Activated effector memory CD4-positive, alpha-beta T cell treated with anti-CD3 and anti-CD28 coated beads, Interleukin-2, amount 50 U/mL, for 16 hours (primary cell): Measurements from ENCODE around the gene N4BP2.
A peak's percentile ranks its signal among the peaks of the same experiment; 100 is the strongest.

Experiments
- DNase-seq: peaks from one replicate; pipeline ENCODE4 v3.0.0-alpha.2; 2020

Gene N4BP2

DNA sequence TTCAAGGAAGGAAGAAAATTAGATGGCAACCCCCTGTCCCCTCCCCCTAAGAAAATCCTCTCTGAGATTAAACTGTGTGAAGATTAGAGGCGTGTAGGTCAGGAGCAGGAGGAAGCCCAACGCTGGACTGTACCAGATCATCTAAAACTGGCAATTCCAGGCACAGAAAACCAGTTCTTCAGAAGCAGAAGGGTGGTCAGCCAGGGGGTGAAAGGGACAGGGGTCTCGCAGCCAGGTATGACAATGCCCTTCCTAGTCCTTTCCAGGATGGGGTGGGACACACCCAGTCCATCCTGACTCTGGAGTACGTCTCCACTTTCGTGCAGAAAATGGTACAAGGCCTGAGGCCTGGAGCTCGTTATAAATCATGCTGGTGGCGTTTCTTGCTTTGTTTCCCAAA lies 136.9 kb downstream of the N4BP2 start:
- no peak for DNase-seq

DNA sequence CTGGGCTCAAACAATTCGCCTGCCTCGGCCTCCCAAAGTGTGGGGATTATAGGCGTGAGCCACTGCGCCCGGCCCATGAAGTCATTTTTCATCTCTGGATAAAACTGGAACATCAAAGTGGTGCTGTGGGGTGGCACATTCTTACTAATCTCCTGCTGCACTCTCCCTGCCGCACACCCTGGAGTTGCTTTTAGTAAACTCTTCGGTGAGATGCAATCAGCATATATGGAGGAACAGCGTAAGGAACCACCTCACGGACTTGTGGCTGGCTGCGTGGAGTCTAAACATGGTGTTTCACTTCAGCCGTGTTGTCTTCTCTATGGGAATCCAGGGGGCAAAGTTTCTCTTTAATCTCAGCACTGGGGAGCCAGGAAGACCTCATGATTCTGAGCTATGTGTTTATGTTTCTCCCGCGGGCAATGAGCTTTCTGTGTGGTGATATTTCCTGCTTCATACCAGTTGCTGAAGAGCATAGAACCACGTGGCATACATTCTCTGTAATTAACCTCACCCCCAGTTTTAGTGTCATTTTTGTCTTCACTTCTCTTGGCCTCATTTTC lies 138.0 kb downstream of the N4BP2 start:
- DNase-seq = peak; percentile 76

DNA sequence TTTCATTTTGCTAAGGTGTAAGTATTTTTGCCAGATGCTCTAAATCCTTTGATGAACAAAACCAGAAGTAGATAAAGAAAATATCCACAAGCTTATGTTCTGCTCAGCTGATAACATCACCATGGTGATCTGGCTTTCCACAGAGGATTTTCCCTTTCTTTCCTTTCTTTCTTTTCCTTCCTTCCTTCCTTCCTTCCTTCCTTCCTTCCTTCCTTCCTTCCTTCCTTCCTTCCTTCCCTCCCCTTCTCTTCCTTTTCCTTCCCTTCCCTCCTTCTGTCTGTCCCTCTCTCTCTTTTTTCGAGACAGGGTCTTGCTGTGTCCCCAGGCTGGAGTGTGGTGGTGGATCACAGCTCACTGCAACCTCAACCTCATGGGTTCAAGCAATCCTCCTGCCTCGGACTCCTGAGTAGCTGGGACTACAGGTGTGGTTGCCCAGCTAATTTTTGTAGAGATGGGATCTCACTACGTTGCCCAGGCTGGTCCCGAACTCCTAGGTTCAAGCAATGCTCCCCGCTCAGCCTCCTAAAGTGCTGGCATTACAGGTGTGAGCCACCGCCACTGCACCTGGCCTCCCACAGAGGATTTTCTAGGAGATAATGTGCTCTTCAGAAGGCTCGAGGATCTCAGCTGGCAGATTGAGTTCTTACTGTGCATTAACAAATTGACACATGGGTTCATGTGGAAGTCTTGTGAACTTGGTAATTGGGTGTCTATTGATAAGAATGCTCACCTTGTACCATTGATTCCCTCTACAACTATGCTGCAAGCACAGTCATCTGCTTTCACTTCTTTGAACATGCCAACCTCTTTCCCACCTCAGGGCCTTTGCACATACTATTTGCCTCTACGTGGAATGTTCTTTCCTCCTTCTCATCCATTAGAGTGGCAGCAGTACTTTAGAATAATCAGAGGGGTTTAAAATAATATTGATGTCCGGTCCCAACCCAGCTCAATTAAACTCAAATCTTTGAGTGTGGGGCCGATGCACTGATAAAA lies 138.8 kb downstream of the N4BP2 start:
- no peak for DNase-seq

DNA sequence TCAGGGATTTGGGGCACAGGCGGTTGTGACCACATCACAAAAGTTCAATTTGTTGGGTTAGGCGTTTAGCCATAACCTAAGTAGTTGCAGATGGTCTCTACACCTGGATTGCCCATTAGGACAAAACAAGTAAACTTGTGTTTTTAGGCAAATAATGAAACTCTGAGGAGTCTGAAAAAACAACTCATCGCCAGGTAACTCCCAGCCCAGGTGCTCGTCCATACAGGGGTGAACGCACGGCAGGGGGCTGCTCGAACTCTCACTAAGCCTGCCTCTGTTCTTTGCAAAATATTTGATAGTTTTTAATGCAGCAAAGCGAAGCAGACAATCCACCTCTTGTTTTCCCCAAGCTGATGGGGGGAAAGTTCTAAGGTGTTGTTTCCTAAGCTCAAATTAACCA lies 139.6 kb downstream of the N4BP2 start:
- no peak for DNase-seq

DNA sequence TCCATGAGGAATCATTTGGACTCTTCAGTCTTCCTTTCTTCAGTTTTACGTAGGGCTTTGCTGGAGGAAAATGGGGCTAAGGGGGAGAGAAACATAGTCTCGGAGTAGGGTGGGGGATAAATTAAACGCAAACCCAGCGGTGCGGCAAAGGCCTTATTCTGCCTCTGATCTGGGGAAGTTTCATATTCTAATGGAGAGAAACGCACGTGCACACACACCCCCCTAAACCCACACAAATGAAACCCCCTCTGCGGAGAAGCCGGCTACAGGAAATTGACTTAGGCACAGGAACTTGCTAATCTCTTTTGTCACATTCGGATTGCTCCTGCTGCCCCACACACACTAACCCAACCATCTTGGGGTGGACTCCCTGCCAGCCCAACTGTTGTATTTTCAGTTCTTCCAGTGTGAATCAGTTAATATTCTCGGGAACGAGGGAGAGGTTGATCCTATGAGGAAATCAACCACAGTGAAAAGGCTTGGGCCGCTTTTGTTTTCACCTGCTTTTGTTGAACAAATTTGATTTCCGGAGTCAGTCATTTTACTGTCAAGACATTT lies 140.2 kb downstream of the N4BP2 start, which contains the start of gene RHOH:
RHOH (plus strand) TSS at position 308 of the 558 bp plus-strand sequence. CDS start 46,356 bp downstream, outside the sequence.
- DNase-seq = peak; percentile 88

DNA sequence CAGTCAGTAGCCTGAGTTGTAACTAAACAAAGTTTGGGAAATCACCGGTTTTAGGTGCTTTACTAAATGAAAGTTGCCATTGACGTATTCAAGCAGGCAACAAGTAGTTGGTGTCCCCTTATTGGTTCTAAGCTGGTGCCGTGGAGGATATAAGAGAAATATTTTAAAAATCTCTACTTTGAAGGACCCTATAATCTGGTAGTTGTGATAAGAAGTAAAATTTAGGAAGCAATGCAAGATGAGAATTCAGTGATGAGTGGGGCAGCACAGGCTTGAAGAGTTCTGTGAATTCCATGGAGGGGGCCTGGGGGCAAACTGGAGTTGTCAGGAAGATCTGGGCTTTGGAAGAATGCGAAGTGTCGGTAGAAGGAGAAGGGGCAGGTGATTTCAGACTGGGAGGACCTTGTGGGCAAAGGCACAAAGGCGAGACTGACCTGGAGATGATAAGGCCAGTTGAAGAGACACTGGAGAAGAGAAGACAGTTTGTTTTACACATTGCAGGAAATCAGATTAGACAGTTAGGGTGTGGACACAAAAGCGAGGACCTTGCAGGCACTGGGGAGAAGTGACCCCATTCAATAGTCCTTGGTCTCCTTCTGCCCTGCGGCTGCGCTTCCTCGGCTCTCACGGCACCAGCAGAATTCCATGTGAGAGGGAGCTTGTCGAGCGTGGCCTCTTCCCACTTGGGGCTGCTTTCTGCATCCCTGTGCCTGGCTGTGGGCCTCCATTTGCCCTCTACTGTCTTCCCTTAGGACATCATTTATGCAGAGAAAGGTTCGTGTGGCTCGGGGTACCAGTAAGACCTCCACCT lies 141.4 kb downstream of the N4BP2 start:
- peak; percentile 72 for DNase-seq

DNA sequence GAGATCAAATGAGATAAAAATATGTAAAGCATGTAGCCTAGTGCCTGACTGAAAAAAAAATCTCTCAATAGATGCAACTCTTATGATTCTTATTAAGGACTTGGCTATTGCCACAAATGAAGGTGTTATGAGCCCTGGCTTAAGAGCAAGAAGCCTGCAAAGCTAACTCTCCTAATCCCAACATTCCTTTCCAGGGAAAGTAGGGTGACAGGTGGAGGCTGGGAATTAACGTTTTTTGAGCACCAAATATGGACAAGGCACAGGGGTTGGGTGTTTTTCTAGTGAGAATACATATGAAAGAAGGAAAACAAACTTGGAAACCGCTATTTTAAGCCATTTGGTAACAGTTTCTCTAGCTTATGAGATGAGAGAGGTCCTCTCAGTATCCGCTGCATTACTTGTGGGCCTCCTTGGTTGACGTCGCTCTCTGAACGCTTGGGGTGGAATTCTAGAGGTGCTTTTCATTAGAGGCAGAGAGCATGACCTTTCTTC lies 142.6 kb downstream of the N4BP2 start:
- DNase-seq = no peak

DNA sequence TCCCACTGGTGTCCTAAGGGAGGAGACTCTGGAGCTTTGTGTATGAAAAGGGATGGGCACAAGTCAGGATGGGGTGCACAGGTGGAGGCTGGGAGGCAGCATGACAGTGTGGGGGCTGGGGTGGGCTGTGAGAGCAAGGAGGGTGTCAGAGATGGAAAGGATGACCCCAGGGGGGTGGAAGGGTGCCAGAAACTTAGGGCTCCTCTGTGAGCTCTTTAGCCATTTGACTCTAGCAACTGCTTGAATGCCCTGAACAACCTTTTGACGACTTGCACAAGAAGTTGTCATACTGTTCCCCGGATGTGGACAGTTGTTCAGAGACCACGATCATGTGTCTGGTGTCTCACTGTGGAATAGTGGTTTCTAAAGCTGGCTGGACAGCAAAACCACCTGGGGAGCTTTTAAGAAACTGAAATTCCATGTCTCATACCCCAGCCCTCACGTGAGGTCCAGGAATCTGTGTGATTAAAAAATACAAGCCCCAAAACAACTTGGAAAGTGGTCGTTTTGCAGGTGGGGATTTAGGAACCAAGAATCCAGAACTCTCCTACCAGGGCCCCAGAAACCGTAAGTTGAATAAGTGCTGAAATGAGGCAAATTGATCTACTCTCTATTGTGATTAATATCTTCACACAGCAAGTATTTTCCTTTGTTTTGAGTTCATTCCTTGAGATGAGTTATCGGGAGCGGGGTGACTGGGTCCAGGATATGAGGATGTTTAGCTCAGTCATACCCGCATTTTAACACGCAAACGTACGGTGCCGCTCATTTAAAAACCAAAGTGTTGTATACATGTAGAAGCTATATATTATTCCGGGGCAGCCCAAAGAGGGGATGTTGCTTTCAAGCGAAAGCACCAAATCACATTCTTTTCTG lies 143.6 kb downstream of the N4BP2 start:
- DNase-seq = peak; percentile 82

DNA sequence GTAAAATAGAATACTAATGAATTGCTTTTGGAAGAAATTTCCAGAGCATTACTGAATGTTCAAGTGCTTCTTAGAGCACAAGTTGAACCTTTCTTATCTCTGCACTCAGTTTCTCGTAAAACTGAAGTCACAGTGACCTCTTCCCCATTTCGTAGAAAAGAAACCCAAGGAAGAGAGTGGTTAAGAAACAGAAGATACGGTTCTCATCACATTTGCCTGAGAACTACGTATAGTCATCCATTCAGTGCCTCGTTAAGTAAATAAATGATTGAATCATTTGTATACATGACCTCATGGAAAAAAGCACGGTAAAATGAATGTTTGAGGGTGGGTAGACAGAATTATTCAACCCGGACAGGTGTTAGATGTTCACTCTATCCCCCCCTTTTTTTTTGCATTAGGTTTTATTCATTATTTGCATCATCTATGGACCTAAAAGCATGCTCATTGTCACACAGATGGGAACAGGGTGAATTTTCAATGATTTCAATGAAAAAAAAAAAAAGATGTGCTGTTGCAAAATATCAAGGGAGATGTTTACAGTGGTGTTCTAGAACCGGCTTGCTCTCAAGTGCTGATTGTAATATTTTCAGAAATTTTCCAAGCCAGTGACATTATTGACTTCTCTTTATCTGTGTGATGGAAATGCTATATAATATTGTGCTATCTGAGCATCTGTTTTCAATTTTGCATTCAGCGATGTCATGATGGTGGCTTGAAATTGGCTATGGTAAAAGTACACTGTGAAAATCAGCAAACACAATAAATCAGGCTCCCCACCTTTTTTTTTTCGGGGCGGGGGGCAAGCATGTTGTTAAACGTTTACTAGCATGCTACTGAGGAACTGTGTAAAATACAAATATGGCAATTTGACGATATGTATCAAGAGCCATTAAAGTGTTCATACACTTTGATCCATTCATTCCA lies 144.5 kb downstream of the N4BP2 start:
- no peak for DNase-seq

DNA sequence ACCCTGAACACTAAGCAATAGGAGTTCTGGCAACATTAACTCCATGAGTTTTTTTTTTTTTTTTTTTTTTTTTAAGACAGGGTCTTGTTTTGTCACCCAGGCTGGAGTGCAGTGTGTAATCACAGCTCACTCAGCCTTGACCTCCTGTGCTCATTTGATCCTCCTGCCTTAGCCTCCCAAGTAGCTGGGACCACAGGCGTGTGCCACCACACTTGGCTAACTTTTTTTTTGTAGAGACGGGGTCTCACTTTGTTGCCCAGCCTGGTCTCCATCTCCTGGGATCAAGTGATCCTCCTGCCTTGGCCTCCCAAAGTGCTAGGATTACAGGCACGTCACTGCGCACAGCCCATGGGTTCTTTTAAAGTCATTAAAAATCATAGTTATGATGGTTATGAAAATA lies 145.2 kb downstream of the N4BP2 start:
- no peak for DNase-seq

DNA sequence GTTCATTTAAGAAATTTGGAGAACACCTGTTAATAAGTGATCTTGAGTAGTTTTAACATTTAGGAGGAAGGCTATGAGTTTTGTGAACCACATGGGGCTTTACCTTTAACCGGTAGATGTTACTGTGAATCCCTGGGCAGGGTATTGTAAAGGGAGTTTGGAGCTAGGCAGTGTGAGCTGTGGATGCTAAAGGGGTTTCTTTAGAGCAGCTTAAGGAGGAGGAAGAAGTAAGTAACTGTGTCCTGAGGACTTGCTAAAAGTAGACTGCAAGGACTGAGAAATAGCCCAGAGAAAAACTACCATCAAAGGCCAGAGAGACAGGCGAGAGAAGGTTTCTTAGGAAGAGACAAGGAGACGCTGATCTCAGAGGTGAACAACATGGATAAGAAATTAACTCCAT lies 145.8 kb downstream of the N4BP2 start:
- DNase-seq = no peak

DNA sequence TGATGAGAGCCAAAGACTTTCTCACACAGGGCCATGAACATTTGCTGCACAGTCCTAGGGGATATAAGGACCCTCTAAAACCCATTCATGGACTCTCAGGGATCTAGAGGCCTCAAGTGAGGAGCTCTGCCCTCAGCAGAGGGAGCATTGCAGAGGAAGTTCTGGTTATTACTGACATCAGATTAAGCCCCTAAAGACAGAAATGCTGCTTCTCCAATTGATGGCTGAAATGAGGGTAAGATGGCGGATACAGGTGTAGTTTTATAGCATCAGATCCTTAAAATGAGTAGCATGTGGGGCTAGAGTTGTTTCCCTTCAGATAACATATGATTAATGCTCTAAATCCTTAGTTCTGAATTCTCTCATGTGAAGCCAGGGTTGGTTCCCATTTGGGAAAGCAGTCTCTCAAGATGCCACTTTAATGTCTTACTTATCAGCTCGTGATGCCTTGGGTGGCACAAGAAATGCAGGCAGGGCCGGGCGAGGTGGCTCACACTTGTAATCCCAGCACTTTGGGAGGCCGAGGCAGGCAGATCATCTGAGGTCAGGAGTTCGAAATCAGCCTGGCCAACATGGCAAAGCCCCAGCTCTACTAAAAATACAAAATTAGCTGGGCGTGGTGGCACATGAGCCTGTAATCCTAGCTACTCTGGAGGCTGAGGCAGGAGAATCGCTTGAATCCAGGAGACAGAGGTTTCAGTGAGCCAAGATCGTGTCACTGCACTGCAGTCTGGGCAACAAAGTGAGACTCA lies 148.0 kb downstream of the N4BP2 start:
- DNase-seq = peak; percentile 62

DNA sequence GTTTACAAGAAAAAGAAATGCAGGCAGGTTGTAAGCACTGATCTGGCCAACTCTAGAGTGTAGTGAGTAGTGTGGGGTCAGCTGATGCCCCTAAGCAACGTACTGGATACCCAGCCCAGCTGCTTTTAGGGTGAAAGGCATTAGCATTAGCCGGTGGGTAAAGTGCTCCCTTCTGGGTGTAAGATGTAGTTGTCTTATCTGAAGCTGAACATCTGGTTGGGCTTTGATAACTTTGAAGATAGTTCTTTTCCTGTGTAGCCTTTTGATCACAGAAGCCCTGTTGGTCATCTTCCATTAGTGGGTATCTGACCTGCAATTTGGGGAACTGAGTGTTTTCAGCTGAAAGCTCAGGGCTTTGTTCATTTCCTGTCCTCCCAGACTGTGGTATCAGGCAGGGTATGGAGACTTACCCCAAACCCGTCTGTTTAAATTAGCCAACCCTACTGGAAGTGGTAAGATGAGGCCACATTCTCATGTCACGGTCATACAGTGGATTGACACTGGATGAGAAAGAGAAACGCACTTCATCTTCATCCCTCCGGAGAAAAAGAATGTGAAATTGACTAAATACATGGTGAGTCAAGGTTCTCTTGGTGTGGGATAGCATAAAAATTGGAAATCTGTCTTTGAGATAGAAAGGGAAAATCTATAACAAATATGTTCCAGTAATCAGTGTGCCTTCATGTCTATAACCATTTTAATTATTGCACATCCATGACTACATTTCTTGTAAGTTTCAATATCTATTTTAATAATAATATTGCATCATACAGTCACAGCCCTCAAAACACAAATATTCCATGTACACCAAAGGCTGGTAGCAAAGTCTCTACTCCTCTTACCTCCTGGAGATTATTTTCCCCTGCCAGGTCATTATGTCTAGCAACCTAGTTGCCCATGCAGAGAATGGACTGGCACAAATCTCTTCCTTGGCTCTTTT lies 148.9 kb downstream of the N4BP2 start:
- peak; percentile 70 for DNase-seq

DNA sequence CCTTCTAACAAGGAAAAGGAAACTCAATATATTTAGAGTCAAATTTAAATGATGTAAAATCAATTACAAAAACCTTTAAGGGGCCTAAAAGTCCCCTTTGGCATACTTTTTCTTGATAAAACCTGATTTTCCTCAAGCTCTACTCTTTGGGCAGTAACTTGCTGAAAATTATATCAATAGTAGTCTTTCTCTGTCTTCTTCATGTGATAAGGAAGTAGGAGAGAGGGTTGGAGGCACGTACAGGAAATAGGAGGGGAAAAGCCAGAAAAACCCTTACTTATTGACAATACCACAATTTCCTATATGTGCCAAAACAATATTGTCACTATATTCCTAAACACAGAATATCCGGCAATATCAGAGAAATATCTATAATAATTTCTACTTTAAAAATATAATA lies 149.8 kb downstream of the N4BP2 start:
- DNase-seq = no peak
